Fibroblast of mammary gland (primary cell): ENCODE measurements around the gene SLC35F4.
"Not testable (repeated sequence)": the region's sequence is repeated elsewhere in the genome, so short reads cannot be mapped to it uniquely, and the experiment has no call there.

Experiments
- DNase-seq: peaks from one replicate; pipeline ENCODE4 v3.0.0-alpha.2; 2010; ENCODE audit warnings: low read depth
- H3K4me3 ChIP-seq: 2 replicates; pipeline ENCODE4 v1.5.1; 2011; ENCODE audit warnings: low read depth, mild to moderate bottlenecking, low read length, moderate library complexity; ENCODE audit not compliant: control insufficient read depth
- TF ChIP-seq, protein P1 (sequence below): conservative IDR thresholded peaks from 2 replicates; pipeline ENCODE4 v1.5.1; 2011; ENCODE audit warnings: low read depth, low read length, inconsistent platforms; ENCODE audit not compliant: control insufficient read depth, insufficient read depth

The SLC35F4 gene

DNA sequence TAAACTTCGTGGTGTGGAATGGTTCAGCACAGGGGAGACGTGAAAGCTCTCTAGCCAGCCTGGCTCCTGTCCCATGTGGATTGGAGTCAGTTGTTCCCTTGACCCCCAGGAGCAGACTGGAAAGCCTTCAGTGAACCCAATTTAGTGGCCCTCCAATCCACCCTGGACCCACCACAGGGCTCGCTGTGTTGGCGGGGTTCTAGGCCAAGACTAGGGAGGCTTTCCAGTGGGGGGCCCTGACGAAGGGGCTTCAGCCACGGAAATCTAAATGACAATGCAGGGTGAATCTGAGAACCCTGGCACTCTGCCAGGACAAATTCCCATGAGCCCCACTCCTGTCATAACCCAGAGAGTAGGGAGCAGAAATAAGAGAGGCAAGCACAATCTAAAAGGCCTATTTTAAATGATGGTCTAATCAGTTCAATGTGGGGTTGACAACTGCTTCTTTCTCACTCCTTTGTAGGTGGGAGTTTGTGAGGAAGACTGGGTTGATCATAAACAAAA is 110.8 kb downstream of the SLC35F4 start:
- TF ChIP-seq, protein P1, sequence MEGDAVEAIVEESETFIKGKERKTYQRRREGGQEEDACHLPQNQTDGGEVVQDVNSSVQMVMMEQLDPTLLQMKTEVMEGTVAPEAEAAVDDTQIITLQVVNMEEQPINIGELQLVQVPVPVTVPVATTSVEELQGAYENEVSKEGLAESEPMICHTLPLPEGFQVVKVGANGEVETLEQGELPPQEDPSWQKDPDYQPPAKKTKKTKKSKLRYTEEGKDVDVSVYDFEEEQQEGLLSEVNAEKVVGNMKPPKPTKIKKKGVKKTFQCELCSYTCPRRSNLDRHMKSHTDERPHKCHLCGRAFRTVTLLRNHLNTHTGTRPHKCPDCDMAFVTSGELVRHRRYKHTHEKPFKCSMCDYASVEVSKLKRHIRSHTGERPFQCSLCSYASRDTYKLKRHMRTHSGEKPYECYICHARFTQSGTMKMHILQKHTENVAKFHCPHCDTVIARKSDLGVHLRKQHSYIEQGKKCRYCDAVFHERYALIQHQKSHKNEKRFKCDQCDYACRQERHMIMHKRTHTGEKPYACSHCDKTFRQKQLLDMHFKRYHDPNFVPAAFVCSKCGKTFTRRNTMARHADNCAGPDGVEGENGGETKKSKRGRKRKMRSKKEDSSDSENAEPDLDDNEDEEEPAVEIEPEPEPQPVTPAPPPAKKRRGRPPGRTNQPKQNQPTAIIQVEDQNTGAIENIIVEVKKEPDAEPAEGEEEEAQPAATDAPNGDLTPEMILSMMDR, result no peak
- DNase-seq, result no peak
- H3K4me3 ChIP-seq, result no peak overlapping the region

DNA sequence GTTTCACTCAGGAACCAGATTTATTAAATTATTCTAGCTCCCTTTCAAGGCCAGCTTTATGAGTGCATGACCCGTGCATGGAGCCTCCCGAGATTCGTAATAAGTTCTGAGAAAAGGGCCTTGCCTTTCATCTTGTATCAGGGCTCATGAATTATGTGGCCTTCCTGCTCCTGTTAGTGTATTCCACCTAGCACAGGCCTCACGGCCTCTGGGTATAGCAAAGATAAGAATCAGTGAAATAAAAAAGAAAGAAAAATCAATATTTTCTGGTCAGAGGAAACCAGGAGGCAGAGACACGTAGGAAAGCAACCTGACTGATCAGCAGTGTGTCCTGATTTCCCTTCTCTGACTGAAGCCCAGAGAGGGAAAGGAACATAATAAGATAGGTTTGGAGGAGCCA is 111.4 kb downstream of the SLC35F4 start:
- TF ChIP-seq, protein P1, result no peak
- no peak for DNase-seq
- H3K4me3 ChIP-seq, result no peak overlapping the region

DNA sequence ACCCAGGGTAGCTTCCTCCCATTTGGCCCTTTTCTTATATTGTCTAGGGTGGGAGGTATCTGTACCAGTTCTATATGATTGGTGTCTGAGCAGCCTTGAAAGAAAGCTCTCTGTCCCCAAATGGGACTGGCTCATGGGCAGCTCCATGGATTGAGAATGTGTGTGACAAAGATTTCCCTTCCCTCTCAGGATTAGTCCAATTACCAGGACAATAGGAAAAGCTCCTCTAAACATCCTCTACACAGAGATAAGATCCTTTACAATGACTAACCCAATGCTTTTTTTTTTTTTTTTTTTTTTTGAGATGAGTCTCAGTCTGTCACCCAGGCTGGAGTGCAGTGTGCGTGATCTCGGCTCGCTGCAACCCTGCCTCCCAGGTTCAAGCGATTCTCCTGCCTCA is 112.1 kb downstream of the SLC35F4 start:
- no peak for DNase-seq
- TF ChIP-seq, protein P1, result no peak

DNA sequence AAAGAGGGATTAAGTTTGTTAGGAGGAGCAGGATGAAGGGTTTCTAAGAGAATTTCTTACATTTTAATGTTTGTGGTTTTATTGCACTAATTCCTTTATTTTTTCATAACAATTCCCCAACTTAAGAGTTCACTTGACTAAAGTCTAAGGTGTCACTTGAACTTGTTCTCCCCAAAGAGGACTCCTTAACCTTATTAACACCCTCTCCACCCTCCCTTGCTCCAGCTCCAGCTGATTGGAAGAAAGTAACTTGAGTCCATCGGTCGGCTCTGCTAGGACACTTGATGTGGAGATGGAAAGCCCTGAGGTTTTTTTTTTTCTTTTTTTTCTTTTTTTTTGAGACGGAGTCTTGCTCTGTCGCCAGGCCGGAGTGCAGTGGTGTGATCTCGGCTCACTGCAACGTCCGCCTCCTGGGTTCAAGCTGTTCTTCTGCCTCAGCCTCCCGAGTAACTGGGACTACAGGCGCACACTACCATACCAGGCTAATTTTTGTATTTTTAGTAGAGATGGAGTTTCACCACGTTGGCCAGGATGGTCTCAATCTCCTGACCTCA is 113.7 kb downstream of the SLC35F4 start:
- not testable (repeated sequence) for DNase-seq, H3K4me3 ChIP-seq

More for the DNA sequence above, 112.1 kb downstream of the SLC35F4 start:
- no peak overlapping the region for H3K4me3 ChIP-seq

DNA sequence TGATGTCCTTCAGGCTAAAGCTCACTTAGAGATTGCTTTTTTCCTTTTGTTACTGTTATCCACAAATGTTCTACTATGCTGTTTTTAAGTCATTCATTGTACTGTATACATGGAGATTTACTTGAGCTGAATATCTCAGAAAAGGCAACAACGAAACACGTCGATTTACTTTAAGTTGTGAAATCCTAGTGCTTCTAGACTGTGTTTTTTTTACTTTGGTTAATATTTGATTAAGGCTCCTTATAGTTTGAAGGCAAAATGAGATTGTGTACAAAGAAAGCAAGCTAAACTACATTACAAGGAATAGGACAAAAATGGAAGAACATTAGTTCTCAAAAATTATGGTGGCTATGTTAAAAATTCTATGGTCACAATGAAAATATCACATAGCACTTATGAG is 114.5 kb downstream of the SLC35F4 start:
- DNase-seq, result no peak
- TF ChIP-seq, protein P1, result no peak

DNA sequence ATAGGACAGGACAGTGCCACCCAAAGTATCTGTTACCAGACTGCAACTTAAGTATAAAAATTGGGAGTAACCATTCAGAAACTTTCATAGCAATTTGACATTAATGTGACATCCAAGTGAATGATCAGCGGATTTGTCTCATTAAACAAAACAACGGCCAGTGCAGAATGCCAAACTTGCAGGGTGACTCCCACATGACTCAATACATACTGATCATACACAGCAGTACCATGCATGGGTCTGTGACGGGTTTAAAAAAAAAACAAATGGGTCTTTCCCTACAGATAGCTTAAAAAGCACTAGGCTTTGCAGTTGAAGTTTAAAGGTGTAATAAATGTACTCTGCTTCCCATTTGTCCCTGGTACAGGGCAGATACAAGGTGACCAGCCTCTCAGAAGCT is 116.6 kb downstream of the SLC35F4 start:
- no peak overlapping the region for H3K4me3 ChIP-seq
- TF ChIP-seq, protein P1, result no peak
- DNase-seq, result peak; percentile 87

More for the DNA sequence above, 114.5 kb downstream of the SLC35F4 start:
- H3K4me3 ChIP-seq, result no peak overlapping the region

DNA sequence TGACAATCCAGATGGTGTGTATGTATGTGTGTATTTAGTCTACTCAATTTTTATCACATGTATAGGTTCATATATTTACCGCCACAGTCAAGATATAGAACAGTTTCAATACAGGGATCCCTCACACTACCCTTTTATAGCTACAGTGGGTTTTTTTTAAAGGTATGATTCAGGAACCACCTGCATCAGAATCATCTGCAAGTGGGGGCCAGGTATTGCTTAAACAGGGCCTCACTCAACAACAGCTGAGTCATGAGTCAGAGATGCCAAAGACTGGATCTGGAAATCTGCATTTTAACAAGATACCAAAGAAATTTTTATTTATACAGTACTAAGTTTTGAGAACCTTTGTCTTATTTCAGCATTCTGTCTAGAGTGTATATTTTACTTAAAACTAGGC is 117.6 kb downstream of the SLC35F4 start:
- DNase-seq, result peak; percentile 30
- TF ChIP-seq, protein P1, result no peak

More for the DNA sequence above, 117.6 kb downstream of the SLC35F4 start:
- H3K4me3 ChIP-seq, result no peak overlapping the region
